HEK293 (cell line): ENCODE data around the gene CYP4V2.
A peak's percentile ranks its signal among the peaks of the same experiment; 100 is the strongest.

Experiments used
- EGR2 ChIP-seq: fragments of 450-650 bp; formaldehyde crosslinking; IDR thresholded peaks from 2 replicates; pipeline ENCODE4 v1.5.1; 2016; ENCODE audit warnings: low read depth, missing biosample characterization, missing genetic modification characterization
- HOXC10 ChIP-seq: sonication (generic); formaldehyde crosslinking; IDR thresholded peaks from 2 replicates; pipeline ENCODE4 v1.8.1; 2023; ENCODE audit warnings: mild to moderate bottlenecking, missing genetic modification reagents
- KLF9 ChIP-seq: fragments of 450-650 bp; formaldehyde crosslinking; IDR thresholded peaks from 2 replicates; pipeline ENCODE4 v1.5.1; 2016; ENCODE audit warnings: missing biosample characterization, missing genetic modification characterization, low read depth
- SCRT1 ChIP-seq: fragments of 450-650 bp; formaldehyde crosslinking; IDR thresholded peaks from 2 replicates; pipeline ENCODE4 v1.5.1; 2016; ENCODE audit warnings: missing biosample characterization, missing genetic modification characterization, borderline replicate concordance
- ZBTB1 ChIP-seq: fragments of 450-650 bp; formaldehyde crosslinking; IDR thresholded peaks from 2 replicates; pipeline ENCODE4 v1.5.1; 2016; ENCODE audit warnings: missing biosample characterization, missing genetic modification characterization
- ZBTB20 ChIP-seq: fragments of 450-650 bp; formaldehyde crosslinking; IDR thresholded peaks from 2 replicates; pipeline ENCODE4 v1.5.1; 2016; ENCODE audit warnings: missing biosample characterization, missing genetic modification characterization
- ZBTB48 ChIP-seq: fragments of 450-650 bp; formaldehyde crosslinking; IDR thresholded peaks from 2 replicates; pipeline ENCODE4 v1.5.1; 2016; ENCODE audit warnings: missing biosample characterization, missing genetic modification characterization
- ZNF112 ChIP-seq: fragments of 450-650 bp; formaldehyde crosslinking; IDR thresholded peaks from 2 replicates; pipeline ENCODE4 v1.5.0; 2017; ENCODE audit warnings: missing biosample characterization, missing genetic modification characterization
- ZNF155 ChIP-seq: fragments of 450-650 bp; formaldehyde crosslinking; IDR thresholded peaks from 2 replicates; pipeline ENCODE4 v1.5.1; 2016; ENCODE audit warnings: missing biosample characterization, missing genetic modification characterization
- ZNF157 ChIP-seq: fragments of 450-650 bp; formaldehyde crosslinking; IDR thresholded peaks from 2 replicates; pipeline ENCODE4 v1.5.1; 2016; ENCODE audit warnings: missing biosample characterization, missing genetic modification characterization
- ZNF19 ChIP-seq: fragments of 450-650 bp; formaldehyde crosslinking; IDR thresholded peaks from 2 replicates; pipeline ENCODE4; 2016; ENCODE audit warnings: missing biosample characterization, missing genetic modification characterization, low read depth
- ZNF239 ChIP-seq: fragments of 450-650 bp; formaldehyde crosslinking; IDR thresholded peaks from 2 replicates; pipeline ENCODE4 v1.5.1; 2016; ENCODE audit warnings: missing biosample characterization, missing genetic modification characterization
- ZNF311 ChIP-seq: fragments of 450-650 bp; formaldehyde crosslinking; IDR thresholded peaks from 2 replicates; pipeline ENCODE4 v1.5.1; 2017; ENCODE audit warnings: missing biosample characterization, missing genetic modification characterization, borderline replicate concordance
- ZNF350 ChIP-seq: fragments of 450-650 bp; formaldehyde crosslinking; IDR thresholded peaks from 2 replicates; pipeline ENCODE4 v1.5.0; 2017; ENCODE audit warnings: missing biosample characterization, mild to moderate bottlenecking, missing genetic modification characterization
- ZNF37A ChIP-seq: fragments of 450-650 bp; IDR thresholded peaks from 2 replicates; pipeline ENCODE4 v1.5.1; 2018; ENCODE audit warnings: missing biosample characterization, missing genetic modification characterization
- ZNF416 ChIP-seq: fragments of 450-650 bp; formaldehyde crosslinking; IDR thresholded peaks from 2 replicates; pipeline ENCODE4 v1.5.1; 2016; ENCODE audit warnings: missing biosample characterization, missing genetic modification characterization
- ZNF426 ChIP-seq: fragments of 450-650 bp; formaldehyde crosslinking; IDR thresholded peaks from 2 replicates; pipeline ENCODE4 v1.5.1; 2017; ENCODE audit warnings: missing biosample characterization, missing genetic modification characterization, mild to moderate bottlenecking, inconsistent platforms, moderate library complexity
- ZNF433 ChIP-seq: fragments of 450-650 bp; formaldehyde crosslinking; IDR thresholded peaks from 2 replicates; pipeline ENCODE4 v1.5.1; 2016; ENCODE audit warnings: missing biosample characterization, missing genetic modification characterization, low read depth
- ZNF624 ChIP-seq: fragments of 450-650 bp; formaldehyde crosslinking; IDR thresholded peaks from 2 replicates; pipeline ENCODE4 v1.5.1; 2017; ENCODE audit warnings: missing biosample characterization, missing genetic modification characterization
- ZNF629 ChIP-seq: fragments of 450-650 bp; formaldehyde crosslinking; IDR thresholded peaks from 2 replicates; pipeline ENCODE4 v1.5.1; 2017; ENCODE audit warnings: missing biosample characterization, missing genetic modification characterization
- ZNF664 ChIP-seq: fragments of 450-650 bp; formaldehyde crosslinking; IDR thresholded peaks from 2 replicates; pipeline ENCODE4 v1.5.1; 2016; ENCODE audit warnings: missing biosample characterization, missing genetic modification characterization
- TF ChIP-seq, protein P1 (sequence below): fragments of 450-650 bp; formaldehyde crosslinking; IDR thresholded peaks from 2 replicates; pipeline ENCODE4 v1.5.1; 2016; ENCODE audit warnings: missing biosample characterization, missing genetic modification characterization
- TF ChIP-seq, protein P2 (sequence below): fragments of 450-650 bp; formaldehyde crosslinking; IDR thresholded peaks from 2 replicates; pipeline ENCODE4 v1.5.1; 2016; ENCODE audit warnings: missing biosample characterization, missing genetic modification characterization
- TF ChIP-seq, protein P3 (sequence below): fragments of 450-650 bp; formaldehyde crosslinking; IDR thresholded peaks from 2 replicates; pipeline ENCODE4 v1.5.1; 2016; ENCODE audit warnings: missing biosample characterization, missing genetic modification characterization, borderline replicate concordance
- TF ChIP-seq, protein P4 (sequence below): fragments of 450-650 bp; IDR thresholded peaks from 2 replicates; pipeline ENCODE4 v1.5.1; 2018; ENCODE audit warnings: missing biosample characterization, missing genetic modification characterization
- TF ChIP-seq, protein P5 (sequence below): fragments of 450-650 bp; formaldehyde crosslinking; IDR thresholded peaks from 2 replicates; pipeline ENCODE4 v1.5.1; 2016; ENCODE audit warnings: missing biosample characterization, missing genetic modification characterization

Gene CYP4V2

DNA sequence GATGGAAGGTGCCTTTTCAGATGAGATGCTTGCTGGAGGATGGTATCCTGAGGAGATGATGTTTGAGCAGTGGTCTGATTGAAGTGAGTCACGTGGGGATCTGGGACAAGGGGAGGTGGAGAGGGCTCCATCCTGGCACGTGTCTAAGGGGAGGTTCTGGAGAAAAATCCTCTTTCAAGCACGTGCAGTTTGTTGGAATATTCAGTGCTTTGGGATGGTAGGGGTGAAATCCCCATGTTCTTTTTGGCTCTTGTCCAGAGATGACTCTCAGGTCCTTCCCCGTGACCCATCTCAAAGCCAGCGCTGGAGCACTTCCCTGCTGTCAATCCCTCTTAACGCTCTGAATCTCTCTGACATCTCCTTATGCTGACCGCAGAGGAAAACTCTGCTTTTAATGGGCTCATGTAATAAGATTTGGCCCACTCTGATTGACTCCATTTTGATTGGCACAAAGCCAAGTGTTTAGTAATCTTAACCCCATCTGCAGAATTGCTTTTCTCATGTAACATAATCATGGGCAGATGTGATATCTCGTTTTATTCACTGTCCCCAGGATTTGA lies 25.2 kb downstream of the CYP4V2 start (continued):
- TF ChIP-seq ZNF624 (tag by site-specific recombination) (no peak), ZNF629 (peak; percentile 55), ZNF426 (no peak), ZNF239 (tag by site-specific recombination) (no peak), ZNF416 (no peak), ZNF664 (no peak), SCRT1 (tag by site-specific recombination) (no peak), ZNF37A (tag by site-specific recombination) (peak; percentile 78), ZNF112 (tag by site-specific recombination) (peak; percentile 81), HOXC10 (CRISPR knock-in tag) (no peak), ZNF311 (tag by site-specific recombination) (no peak), ZNF19 (no peak), ZBTB48 (0 out of 2 replicates have a peak, but pooled peaks have one; percentile 25), ZBTB1 (tag by site-specific recombination) (no peak), ZNF350 (tag by site-specific recombination) (peak; percentile 80), ZNF157 (no peak), ZNF433 (no peak), EGR2 (no peak), KLF9 (tag by site-specific recombination) (no peak), ZBTB20 (no peak), ZNF155 (no peak)
- TF ChIP-seq, protein P1, sequence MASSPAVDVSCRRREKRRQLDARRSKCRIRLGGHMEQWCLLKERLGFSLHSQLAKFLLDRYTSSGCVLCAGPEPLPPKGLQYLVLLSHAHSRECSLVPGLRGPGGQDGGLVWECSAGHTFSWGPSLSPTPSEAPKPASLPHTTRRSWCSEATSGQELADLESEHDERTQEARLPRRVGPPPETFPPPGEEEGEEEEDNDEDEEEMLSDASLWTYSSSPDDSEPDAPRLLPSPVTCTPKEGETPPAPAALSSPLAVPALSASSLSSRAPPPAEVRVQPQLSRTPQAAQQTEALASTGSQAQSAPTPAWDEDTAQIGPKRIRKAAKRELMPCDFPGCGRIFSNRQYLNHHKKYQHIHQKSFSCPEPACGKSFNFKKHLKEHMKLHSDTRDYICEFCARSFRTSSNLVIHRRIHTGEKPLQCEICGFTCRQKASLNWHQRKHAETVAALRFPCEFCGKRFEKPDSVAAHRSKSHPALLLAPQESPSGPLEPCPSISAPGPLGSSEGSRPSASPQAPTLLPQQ, result 0 out of 2 replicates have a peak, but pooled peaks have one; percentile 26
- TF ChIP-seq, protein P2, sequence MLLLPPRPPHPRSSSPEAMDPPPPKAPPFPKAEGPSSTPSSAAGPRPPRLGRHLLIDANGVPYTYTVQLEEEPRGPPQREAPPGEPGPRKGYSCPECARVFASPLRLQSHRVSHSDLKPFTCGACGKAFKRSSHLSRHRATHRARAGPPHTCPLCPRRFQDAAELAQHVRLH, result no peak
- TF ChIP-seq, protein P3, sequence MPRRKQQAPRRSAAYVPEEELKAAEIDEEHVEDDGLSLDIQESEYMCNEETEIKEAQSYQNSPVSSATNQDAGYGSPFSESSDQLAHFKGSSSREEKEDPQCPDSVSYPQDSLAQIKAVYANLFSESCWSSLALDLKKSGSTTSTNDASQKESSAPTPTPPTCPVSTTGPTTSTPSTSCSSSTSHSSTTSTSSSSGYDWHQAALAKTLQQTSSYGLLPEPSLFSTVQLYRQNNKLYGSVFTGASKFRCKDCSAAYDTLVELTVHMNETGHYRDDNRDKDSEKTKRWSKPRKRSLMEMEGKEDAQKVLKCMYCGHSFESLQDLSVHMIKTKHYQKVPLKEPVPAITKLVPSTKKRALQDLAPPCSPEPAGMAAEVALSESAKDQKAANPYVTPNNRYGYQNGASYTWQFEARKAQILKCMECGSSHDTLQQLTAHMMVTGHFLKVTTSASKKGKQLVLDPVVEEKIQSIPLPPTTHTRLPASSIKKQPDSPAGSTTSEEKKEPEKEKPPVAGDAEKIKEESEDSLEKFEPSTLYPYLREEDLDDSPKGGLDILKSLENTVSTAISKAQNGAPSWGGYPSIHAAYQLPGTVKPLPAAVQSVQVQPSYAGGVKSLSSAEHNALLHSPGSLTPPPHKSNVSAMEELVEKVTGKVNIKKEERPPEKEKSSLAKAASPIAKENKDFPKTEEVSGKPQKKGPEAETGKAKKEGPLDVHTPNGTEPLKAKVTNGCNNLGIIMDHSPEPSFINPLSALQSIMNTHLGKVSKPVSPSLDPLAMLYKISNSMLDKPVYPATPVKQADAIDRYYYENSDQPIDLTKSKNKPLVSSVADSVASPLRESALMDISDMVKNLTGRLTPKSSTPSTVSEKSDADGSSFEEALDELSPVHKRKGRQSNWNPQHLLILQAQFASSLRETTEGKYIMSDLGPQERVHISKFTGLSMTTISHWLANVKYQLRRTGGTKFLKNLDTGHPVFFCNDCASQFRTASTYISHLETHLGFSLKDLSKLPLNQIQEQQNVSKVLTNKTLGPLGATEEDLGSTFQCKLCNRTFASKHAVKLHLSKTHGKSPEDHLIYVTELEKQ (tag by site-specific recombination), result peak; percentile 28; the same call in 1 of the 2 replicates
- TF ChIP-seq, protein P4, sequence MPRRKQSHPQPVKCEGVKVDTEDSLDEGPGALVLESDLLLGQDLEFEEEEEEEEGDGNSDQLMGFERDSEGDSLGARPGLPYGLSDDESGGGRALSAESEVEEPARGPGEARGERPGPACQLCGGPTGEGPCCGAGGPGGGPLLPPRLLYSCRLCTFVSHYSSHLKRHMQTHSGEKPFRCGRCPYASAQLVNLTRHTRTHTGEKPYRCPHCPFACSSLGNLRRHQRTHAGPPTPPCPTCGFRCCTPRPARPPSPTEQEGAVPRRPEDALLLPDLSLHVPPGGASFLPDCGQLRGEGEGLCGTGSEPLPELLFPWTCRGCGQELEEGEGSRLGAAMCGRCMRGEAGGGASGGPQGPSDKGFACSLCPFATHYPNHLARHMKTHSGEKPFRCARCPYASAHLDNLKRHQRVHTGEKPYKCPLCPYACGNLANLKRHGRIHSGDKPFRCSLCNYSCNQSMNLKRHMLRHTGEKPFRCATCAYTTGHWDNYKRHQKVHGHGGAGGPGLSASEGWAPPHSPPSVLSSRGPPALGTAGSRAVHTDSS (tag by site-specific recombination), result no peak
- TF ChIP-seq, protein P5, sequence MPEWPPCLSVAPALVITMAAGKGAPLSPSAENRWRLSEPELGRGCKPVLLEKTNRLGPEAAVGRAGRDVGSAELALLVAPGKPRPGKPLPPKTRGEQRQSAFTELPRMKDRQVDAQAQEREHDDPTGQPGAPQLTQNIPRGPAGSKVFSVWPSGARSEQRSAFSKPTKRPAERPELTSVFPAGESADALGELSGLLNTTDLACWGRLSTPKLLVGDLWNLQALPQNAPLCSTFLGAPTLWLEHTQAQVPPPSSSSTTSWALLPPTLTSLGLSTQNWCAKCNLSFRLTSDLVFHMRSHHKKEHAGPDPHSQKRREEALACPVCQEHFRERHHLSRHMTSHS (tag by site-specific recombination), result no peak
